GM23338 (cell line): ENCODE results near the gene DCDC2. TPM values are rescaled to one million over a fixed set of nuclear protein-coding genes. Genes with fewer than 3 reads are reported as not detected.

ENCODE experiments used
- ATAC-seq: fragments of 200-7000 bp; cut with Tn5 transposase; 3 replicates; pipeline ENCODE4 v1.9.1; 2020
- DNase-seq: peaks from one replicate; pipeline ENCODE4 v3.0.0-alpha.2; 2015; ENCODE audit warnings: low spot score
- H2AFZ ChIP-seq: fragments of 200-600 bp; sonication (generic); 2 replicates; pipeline ENCODE4 v1.8.0; 2016; ENCODE audit warnings: antibody characterized with exemption, mild to moderate bottlenecking, moderate library complexity
- H3F3A ChIP-seq: fragments of 200-600 bp; sonication (generic); replicated peaks from 2 replicates; pipeline ENCODE4 v1.8.0; 2017; ENCODE audit warnings: antibody characterized with exemption, mixed run types, low read depth
- H3K27ac ChIP-seq: fragments of 200-600 bp; sonication (generic); 2 replicates; pipeline ENCODE4 v1.6.1; 2016; ENCODE audit warnings: low read depth
- H3K27me3 ChIP-seq: fragments of 200-600 bp; sonication (generic); 2 replicates; pipeline ENCODE4 v1.8.0; 2016; ENCODE audit warnings: mild to moderate bottlenecking, mixed run types, moderate library complexity; ENCODE audit not compliant: insufficient read depth
- H3K36me3 ChIP-seq: fragments of 200-600 bp; sonication (generic); 2 replicates; pipeline ENCODE4 v1.8.0; 2016; ENCODE audit warnings: mild to moderate bottlenecking; ENCODE audit not compliant: insufficient read depth
- H3K4me1 ChIP-seq: fragments of 200-600 bp; sonication (generic); 2 replicates; pipeline ENCODE4 v1.8.0; 2016; ENCODE audit warnings: mild to moderate bottlenecking, moderate library complexity; ENCODE audit not compliant: insufficient read depth
- H3K4me2 ChIP-seq: fragments of 200-600 bp; sonication (generic); 2 replicates; pipeline ENCODE4 v1.7.1; 2017; ENCODE audit warnings: mixed run types
- H3K4me3 ChIP-seq: fragments of 200-600 bp; sonication (generic); 2 replicates; pipeline ENCODE4 v1.6.1; 2016; ENCODE audit warnings: mixed run types
- H3K79me2 ChIP-seq: fragments of 200-600 bp; sonication (generic); replicated peaks from 2 replicates; pipeline ENCODE4 v1.8.0; 2017; ENCODE audit warnings: mild to moderate bottlenecking; ENCODE audit not compliant: insufficient read depth
- H3K9me2 ChIP-seq: fragments of 200-600 bp; sonication (generic); 2 replicates; pipeline ENCODE4 v1.8.0; 2017; ENCODE audit not compliant: insufficient read depth
- H4K20me1 ChIP-seq: fragments of 200-600 bp; sonication (generic); replicated peaks from 2 replicates; pipeline ENCODE4 v1.8.0; 2017; ENCODE audit warnings: mild to moderate bottlenecking; ENCODE audit not compliant: insufficient read depth
- H3K27ac Mint-ChIP-seq: 2 replicates; pipeline ENCODE4 v1.8.0; 2020; ENCODE audit warnings: inconsistent platforms, mild to moderate bottlenecking, moderate library complexity, mixed read lengths
- H3K27me3 Mint-ChIP-seq: 3 replicates; pipeline ENCODE4 v1.8.0; 2022; ENCODE audit warnings: low read depth, mild to moderate bottlenecking, moderate library complexity, mixed read lengths, inconsistent platforms; ENCODE audit not compliant: insufficient read depth, poor library complexity
- H3K36me3 Mint-ChIP-seq: 3 replicates; pipeline ENCODE4 v1.8.0; 2021; ENCODE audit warnings: low read depth, mild to moderate bottlenecking, inconsistent platforms, moderate library complexity, mixed read lengths
- H3K4me1 Mint-ChIP-seq: 3 replicates; pipeline ENCODE4 v1.8.0; 2020; ENCODE audit warnings: mild to moderate bottlenecking, inconsistent platforms, mixed read lengths
- H3K4me3 Mint-ChIP-seq: 3 replicates; pipeline ENCODE4 v1.8.0; 2021; ENCODE audit warnings: moderate library complexity, mild to moderate bottlenecking, inconsistent platforms, mixed read lengths
- H3K9me3 Mint-ChIP-seq: 3 replicates; pipeline ENCODE4 v1.8.0; 2020; ENCODE audit warnings: moderate library complexity, mild to moderate bottlenecking, inconsistent platforms, mixed read lengths
- CREB1 ChIP-seq: fragments of 250-450 bp; sonication (Bioruptor Pico); IDR thresholded peaks from 2 replicates; pipeline ENCODE4 v1.5.0; 2020; ENCODE audit warnings: low read depth, mild to moderate bottlenecking, moderate library complexity
- EZH2 ChIP-seq: fragments of 200-600 bp; sonication (generic); IDR thresholded peaks from one replicate; pipeline ENCODE4 v1.8.0; 2017; ENCODE audit warnings: antibody characterized with exemption, mild to moderate bottlenecking, low read depth; ENCODE audit not compliant: unreplicated experiment
- EZH2phosphoT487 ChIP-seq: fragments of 200-600 bp; sonication (generic); IDR thresholded peaks from one replicate; pipeline ENCODE4 v1.8.1; 2018; ENCODE audit warnings: antibody characterized with exemption; ENCODE audit not compliant: unreplicated experiment
- JUNB ChIP-seq: IDR thresholded peaks from one replicate; pipeline ENCODE4 v1.6.1; 2016; ENCODE audit warnings: antibody characterized with exemption; ENCODE audit not compliant: unreplicated experiment
- NANOG ChIP-seq: IDR thresholded peaks from 2 replicates; pipeline ENCODE4 v1.6.1; 2016; ENCODE audit warnings: antibody characterized with exemption, borderline replicate concordance
- POLR2AphosphoS5 ChIP-seq: IDR thresholded peaks from 2 replicates; pipeline ENCODE4 v1.6.1; 2016; ENCODE audit warnings: antibody characterized with exemption, low read depth
- STAT1 ChIP-seq: IDR thresholded peaks from one replicate; pipeline ENCODE4 v1.6.1; 2016; ENCODE audit warnings: antibody characterized with exemption; ENCODE audit not compliant: unreplicated experiment
- ZNF331 ChIP-seq: fragments of 250-450 bp; sonication (Bioruptor Pico); IDR thresholded peaks from 2 replicates; pipeline ENCODE4 v1.5.0; 2020; ENCODE audit warnings: low read depth, mild to moderate bottlenecking, moderate library complexity
- polyA plus RNA-seq: library from polyadenylated mRNA; unstranded; fragments of >200 nt; fragmentation: Nextera tagmentation; extraction: Ambion mirVana; gene quantifications from 2 replicates; pipeline ENCODE4 v1.2.1, GENCODE V29; 2016
- total RNA-seq: library from RNA; depleted of rRNA; stranded (reverse); fragments of >200 nt; shearing (Covaris generic); gene quantifications from 2 replicates; pipeline ENCODE4 v1.2.3, GENCODE V29; 2014
- TF ChIP-seq, protein P1 (sequence below), 2 experiments: fragments of 200-600 bp in 1 of 2; sonication (generic) in 1 of 2; conservative IDR thresholded peaks; 2 replicates each; pipeline versions ENCODE4 v1.5.1 to v1.6.1; 2016 to 2017; ENCODE audit warnings: antibody characterized with exemption in 2 of 2, low read depth in 2 of 2, mild to moderate bottlenecking in 2 of 2, moderate library complexity in 1 of 2
- TF ChIP-seq, protein P2 (sequence below): IDR thresholded peaks from 2 replicates; pipeline ENCODE4 v1.6.1; 2016; ENCODE audit warnings: antibody characterized with exemption
- TF ChIP-seq, protein P3 (sequence below): IDR thresholded peaks from one replicate; pipeline ENCODE4 v1.6.1; 2018; ENCODE audit warnings: antibody characterized with exemption; ENCODE audit not compliant: unreplicated experiment

DCDC2 gene
- total and polyA plus RNA-seq, 2 experiments from 2014 or later = 0.59 to 0.79 TPM

DNA sequence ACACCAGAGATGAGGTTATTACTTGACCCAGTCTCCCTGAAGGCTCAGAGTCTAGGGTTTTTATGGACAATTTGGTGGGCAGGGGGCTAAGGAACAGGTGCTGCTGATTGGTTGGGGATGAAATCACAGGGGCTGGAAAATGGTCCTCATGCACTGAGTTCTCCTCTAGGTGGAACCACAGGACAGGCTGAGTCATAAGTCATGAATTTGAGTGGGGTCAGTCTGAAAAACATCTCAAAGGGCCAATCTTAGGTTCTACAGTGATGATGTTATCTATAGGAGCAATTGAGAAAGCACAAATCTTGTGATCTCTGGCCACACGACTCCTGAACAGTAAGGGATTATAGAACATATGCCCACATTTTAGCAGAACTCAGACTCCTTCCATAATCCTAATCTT is 39.0 kb upstream of the DCDC2 start:
- H2AFZ ChIP-seq = no peak overlapping the region
- peaks cover 16% of the 10 kb centered on the region for H3K4me1 ChIP-seq
- Mint-ChIP-seq H3K27me3 (peaks cover 8% of the 10 kb centered on the region), H3K9me3 (peaks cover 32% of the 10 kb centered on the region), H3K27ac (no peak overlapping the region), H3K4me3 (no peak overlapping the region), H3K4me1 (peaks cover 27% of the 10 kb centered on the region), H3K36me3 (peaks cover 34% of the 10 kb centered on the region)
- H3K9me2 ChIP-seq = 0 out of 2 replicates have a peak, but pooled peaks cover 4% of the 10 kb centered on the region
- TF ChIP-seq, protein P1, sequence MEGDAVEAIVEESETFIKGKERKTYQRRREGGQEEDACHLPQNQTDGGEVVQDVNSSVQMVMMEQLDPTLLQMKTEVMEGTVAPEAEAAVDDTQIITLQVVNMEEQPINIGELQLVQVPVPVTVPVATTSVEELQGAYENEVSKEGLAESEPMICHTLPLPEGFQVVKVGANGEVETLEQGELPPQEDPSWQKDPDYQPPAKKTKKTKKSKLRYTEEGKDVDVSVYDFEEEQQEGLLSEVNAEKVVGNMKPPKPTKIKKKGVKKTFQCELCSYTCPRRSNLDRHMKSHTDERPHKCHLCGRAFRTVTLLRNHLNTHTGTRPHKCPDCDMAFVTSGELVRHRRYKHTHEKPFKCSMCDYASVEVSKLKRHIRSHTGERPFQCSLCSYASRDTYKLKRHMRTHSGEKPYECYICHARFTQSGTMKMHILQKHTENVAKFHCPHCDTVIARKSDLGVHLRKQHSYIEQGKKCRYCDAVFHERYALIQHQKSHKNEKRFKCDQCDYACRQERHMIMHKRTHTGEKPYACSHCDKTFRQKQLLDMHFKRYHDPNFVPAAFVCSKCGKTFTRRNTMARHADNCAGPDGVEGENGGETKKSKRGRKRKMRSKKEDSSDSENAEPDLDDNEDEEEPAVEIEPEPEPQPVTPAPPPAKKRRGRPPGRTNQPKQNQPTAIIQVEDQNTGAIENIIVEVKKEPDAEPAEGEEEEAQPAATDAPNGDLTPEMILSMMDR (conservative IDR thresholded peaks at IDR 0.05; ENCODE audit: low read depth in 2 of 2) = peak in 1 of 2 experiments; percentile 47; a peak in 3 of 4 replicates
- TF ChIP-seq, protein P2, sequence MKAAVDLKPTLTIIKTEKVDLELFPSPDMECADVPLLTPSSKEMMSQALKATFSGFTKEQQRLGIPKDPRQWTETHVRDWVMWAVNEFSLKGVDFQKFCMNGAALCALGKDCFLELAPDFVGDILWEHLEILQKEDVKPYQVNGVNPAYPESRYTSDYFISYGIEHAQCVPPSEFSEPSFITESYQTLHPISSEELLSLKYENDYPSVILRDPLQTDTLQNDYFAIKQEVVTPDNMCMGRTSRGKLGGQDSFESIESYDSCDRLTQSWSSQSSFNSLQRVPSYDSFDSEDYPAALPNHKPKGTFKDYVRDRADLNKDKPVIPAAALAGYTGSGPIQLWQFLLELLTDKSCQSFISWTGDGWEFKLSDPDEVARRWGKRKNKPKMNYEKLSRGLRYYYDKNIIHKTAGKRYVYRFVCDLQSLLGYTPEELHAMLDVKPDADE = no peak
- H3K36me3 ChIP-seq = peaks cover 3% of the 10 kb centered on the region; the same call in 1 of the 2 replicates
- H3K27me3 ChIP-seq = no peaks in the 10 kb centered on the region
- H3K4me3 ChIP-seq = no peak overlapping the region
- no peak for ATAC-seq
- no peak overlapping the region for H3K4me2 ChIP-seq
- H3K79me2 ChIP-seq = peaks cover under 1% of the 10 kb centered on the region
- DNase-seq = no peak
- no peaks in the 10 kb centered on the region for H4K20me1 ChIP-seq
- peaks cover 5% of the 10 kb centered on the region; the same call in 1 of the 2 replicates for H3F3A ChIP-seq
- H3K27ac ChIP-seq = no peak overlapping the region

DNA sequence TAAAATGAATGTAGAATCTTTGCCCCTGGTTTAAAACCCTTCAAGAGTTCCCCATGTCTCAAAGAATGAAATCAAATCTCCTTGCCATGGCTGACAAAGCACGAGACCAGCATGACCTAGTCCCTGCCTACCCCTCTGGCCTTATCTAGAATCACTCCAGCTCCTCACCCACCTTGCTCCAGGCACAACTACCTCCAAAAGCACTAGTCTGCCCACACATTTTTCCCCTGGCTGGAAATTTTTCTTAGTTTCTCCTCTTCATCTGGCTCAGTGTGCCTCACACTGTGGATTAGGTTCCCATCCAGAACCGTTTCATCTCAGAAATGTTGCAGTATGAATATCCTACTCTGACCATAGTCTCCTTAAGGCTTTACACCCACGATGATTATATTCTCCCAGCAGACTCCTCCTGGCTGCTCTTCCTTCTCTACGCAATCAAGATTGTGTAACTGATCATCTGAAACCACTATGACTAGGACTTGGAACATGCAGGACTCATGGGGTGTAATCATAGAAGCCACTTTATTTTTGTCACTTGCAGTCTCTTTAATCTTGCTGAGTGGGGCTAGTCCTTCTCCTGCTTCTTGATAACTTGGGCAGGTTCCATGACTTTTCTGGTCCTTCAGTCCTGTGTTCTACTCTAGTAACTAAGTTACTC is 37.0 kb upstream of the DCDC2 start:
- Histone ChIP-seq H3K79me2 (no peaks in the 10 kb centered on the region), H3K9me2 (0 out of 2 replicates have a peak, but pooled peaks cover 4% of the 10 kb centered on the region), H3K36me3 (peaks cover 3% of the 10 kb centered on the region; the same call in 1 of the 2 replicates), H3F3A (peaks cover 5% of the 10 kb centered on the region; the same call in 1 of the 2 replicates), H4K20me1 (no peaks in the 10 kb centered on the region), H3K27me3 (no peaks in the 10 kb centered on the region), H3K4me3 (no peak overlapping the region), H3K4me2 (no peak overlapping the region), H3K27ac (no peak overlapping the region), H3K4me1 (peaks cover 7% of the 10 kb centered on the region), H2AFZ (no peak overlapping the region)
- DNase-seq (no peak), ATAC-seq (no peak)
- Mint-ChIP-seq H3K27me3 (peaks cover 5% of the 10 kb centered on the region), H3K27ac (no peak overlapping the region), H3K9me3 (peaks cover 32% of the 10 kb centered on the region), H3K4me1 (peaks cover 10% of the 10 kb centered on the region), H3K36me3 (peaks cover 34% of the 10 kb centered on the region), H3K4me3 (no peak overlapping the region)
- TF ChIP-seq CREB1 (CRISPR knock-in tag) (no peak), JUNB (no peak), STAT1 (no peak), POLR2AphosphoS5 (no peak), NANOG (no peak), EZH2 (no peak), EZH2phosphoT487 (no peak), ZNF331 (CRISPR knock-in tag) (no peak)
- TF ChIP-seq, protein P2 = no peak
- TF ChIP-seq, protein P3, sequence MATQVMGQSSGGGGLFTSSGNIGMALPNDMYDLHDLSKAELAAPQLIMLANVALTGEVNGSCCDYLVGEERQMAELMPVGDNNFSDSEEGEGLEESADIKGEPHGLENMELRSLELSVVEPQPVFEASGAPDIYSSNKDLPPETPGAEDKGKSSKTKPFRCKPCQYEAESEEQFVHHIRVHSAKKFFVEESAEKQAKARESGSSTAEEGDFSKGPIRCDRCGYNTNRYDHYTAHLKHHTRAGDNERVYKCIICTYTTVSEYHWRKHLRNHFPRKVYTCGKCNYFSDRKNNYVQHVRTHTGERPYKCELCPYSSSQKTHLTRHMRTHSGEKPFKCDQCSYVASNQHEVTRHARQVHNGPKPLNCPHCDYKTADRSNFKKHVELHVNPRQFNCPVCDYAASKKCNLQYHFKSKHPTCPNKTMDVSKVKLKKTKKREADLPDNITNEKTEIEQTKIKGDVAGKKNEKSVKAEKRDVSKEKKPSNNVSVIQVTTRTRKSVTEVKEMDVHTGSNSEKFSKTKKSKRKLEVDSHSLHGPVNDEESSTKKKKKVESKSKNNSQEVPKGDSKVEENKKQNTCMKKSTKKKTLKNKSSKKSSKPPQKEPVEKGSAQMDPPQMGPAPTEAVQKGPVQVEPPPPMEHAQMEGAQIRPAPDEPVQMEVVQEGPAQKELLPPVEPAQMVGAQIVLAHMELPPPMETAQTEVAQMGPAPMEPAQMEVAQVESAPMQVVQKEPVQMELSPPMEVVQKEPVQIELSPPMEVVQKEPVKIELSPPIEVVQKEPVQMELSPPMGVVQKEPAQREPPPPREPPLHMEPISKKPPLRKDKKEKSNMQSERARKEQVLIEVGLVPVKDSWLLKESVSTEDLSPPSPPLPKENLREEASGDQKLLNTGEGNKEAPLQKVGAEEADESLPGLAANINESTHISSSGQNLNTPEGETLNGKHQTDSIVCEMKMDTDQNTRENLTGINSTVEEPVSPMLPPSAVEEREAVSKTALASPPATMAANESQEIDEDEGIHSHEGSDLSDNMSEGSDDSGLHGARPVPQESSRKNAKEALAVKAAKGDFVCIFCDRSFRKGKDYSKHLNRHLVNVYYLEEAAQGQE = no peak
